Activated B cell treated with CpG ODN at 0.5 μM for 24 hours (primary cell): Measurements from ENCODE around the gene RXRG. TPM values are rescaled to one million over a fixed set of nuclear protein-coding genes. Genes with fewer than 3 reads are reported as not detected.

ENCODE experiments used
- ATAC-seq: fragments of 200-7000 bp; cut with Tn5 transposase; one replicate; pipeline ENCODE4 v1.10.0; 2021; ENCODE audit warnings: low read depth, mild to moderate bottlenecking, moderate library complexity
- CTCF ChIA-PET: fragments of 350-600 bp; sonication (Branson Sonifier 250); formaldehyde crosslinking; loops from one replicate; lab custom pipeline; 2021; ENCODE audit warnings: antibody characterized with exemption; lab: Charles Lee
- POLR2A ChIA-PET: fragments of 350-600 bp; sonication (Branson Sonifier 250); formaldehyde crosslinking; loops from one replicate; lab custom pipeline; 2021; ENCODE audit warnings: antibody characterized with exemption; lab: Charles Lee
- DNase-seq: peaks from one replicate; pipeline ENCODE4 v3.0.0; 2022
- H3K27ac Mint-ChIP-seq: one replicate; pipeline ENCODE4 v1.8.0; 2020; ENCODE audit warnings: mixed read lengths
- H3K27me3 Mint-ChIP-seq: one replicate; pipeline ENCODE4 v1.8.0; 2021; ENCODE audit warnings: mixed read lengths
- H3K36me3 Mint-ChIP-seq: one replicate; pipeline ENCODE4 v1.8.0; 2021; ENCODE audit warnings: low read depth, mixed read lengths
- H3K4me1 Mint-ChIP-seq: one replicate; pipeline ENCODE4 v1.8.0; 2021; ENCODE audit warnings: mixed read lengths
- H3K4me3 Mint-ChIP-seq: one replicate; pipeline ENCODE4 v1.8.0; 2020; ENCODE audit warnings: mild to moderate bottlenecking, mixed read lengths
- H3K9me3 Mint-ChIP-seq: one replicate; pipeline ENCODE4 v1.8.0; 2020; ENCODE audit warnings: mixed read lengths
- intact Hi-C: fragments of 100-400 bp; cut with micrococcal nuclease; formaldehyde crosslinking; loops from one replicate; pipeline ENCODE4 v1.15.1; 2024
- total RNA-seq: library from RNA; stranded (reverse); gene quantifications from 2 replicates; pipeline ENCODE4 v1.2.3, GENCODE V29; 2022
- TF ChIP-seq, protein P1 (sequence below): fragments of 200-600 bp; IDR thresholded peaks from one replicate; pipeline ENCODE4 v1.8.0; 2022; ENCODE audit warnings: antibody characterized with exemption, mild to moderate bottlenecking

Gene RXRG
- total RNA-seq = not detected in 2 replicates

DNA sequence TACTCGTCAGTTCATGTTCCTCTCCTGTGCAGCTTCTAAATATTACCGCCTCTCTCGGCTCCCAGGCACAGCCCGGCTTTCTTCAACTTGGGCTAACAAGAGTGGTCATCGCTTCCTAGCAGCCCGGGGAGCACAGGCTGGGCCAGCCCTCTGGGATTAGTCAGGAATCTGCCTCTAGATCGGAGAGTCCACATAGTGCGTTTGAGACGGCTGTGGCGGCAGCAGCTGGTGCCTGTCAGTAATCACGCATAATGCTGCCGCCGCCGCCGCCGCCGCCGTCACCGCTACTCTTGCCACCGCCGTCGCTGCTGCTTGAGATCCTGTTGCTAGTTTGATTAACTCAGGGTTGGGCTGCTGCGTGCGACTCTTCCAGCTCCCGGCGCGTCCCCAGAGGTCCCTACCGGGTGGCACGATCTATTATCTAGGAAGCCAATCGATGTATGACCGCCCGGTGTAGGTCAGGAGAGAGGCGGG lies at the start of gene RXRG:
RXRG (minus strand) TSS at position 230 of the 474 bp plus-strand sequence. CDS start 233 bp downstream, outside the sequence.
- TF ChIP-seq, protein P1, sequence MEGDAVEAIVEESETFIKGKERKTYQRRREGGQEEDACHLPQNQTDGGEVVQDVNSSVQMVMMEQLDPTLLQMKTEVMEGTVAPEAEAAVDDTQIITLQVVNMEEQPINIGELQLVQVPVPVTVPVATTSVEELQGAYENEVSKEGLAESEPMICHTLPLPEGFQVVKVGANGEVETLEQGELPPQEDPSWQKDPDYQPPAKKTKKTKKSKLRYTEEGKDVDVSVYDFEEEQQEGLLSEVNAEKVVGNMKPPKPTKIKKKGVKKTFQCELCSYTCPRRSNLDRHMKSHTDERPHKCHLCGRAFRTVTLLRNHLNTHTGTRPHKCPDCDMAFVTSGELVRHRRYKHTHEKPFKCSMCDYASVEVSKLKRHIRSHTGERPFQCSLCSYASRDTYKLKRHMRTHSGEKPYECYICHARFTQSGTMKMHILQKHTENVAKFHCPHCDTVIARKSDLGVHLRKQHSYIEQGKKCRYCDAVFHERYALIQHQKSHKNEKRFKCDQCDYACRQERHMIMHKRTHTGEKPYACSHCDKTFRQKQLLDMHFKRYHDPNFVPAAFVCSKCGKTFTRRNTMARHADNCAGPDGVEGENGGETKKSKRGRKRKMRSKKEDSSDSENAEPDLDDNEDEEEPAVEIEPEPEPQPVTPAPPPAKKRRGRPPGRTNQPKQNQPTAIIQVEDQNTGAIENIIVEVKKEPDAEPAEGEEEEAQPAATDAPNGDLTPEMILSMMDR = no peak
- Mint-ChIP-seq H3K27me3 (peaks cover 35% of the 10 kb centered on the region), H3K4me3 (no peak within 1 kb of the TSS), H3K4me1 (no peaks in the 10 kb centered on the region), H3K27ac (no peak within 1 kb of the TSS), H3K36me3 (no peaks in the 10 kb centered on the region), H3K9me3 (no peaks in the 10 kb centered on the region)
- CTCF ChIA-PET = no interaction called here
- DNase-seq (no peak), ATAC-seq (no peak)
- intact Hi-C loops = no loop called here
- POLR2A ChIA-PET = no interaction called here

- intact Hi-C loops = no loop called here
- TF ChIP-seq, protein P1 = no peak
- H3K9me3 Mint-ChIP-seq = no peaks in the 10 kb centered on the region
- ATAC-seq (no peak), DNase-seq (no peak)
- H3K4me3 Mint-ChIP-seq = no peak overlapping the region
- H3K4me1 Mint-ChIP-seq = no peaks in the 10 kb centered on the region
- ChIA-PET POLR2A (no interaction called here), CTCF (no interaction called here)
- no peak overlapping the region for H3K27ac Mint-ChIP-seq
- H3K36me3 Mint-ChIP-seq = no peaks in the 10 kb centered on the region
- H3K27me3 Mint-ChIP-seq = peaks cover 17% of the 10 kb centered on the region
Measured at GRCh38 chr1:165492845-165493373, 48.0 kb upstream of the RXRG start.

- TF ChIP-seq, protein P1 = no peak
- DNase-seq = no peak
- Mint-ChIP-seq H3K36me3 (no peaks in the 10 kb centered on the region), H3K4me3 (no peak overlapping the region), H3K9me3 (no peaks in the 10 kb centered on the region), H3K27ac (no peak overlapping the region), H3K4me1 (no peaks in the 10 kb centered on the region), H3K27me3 (peaks cover 19% of the 10 kb centered on the region)
- ChIA-PET POLR2A (no interaction called here), CTCF (no interaction called here)
- intact Hi-C loops = no loop called here
- ATAC-seq = no peak
Measured at GRCh38 chr1:165490175-165490574, 45.2 kb upstream of the RXRG start.

DNA sequence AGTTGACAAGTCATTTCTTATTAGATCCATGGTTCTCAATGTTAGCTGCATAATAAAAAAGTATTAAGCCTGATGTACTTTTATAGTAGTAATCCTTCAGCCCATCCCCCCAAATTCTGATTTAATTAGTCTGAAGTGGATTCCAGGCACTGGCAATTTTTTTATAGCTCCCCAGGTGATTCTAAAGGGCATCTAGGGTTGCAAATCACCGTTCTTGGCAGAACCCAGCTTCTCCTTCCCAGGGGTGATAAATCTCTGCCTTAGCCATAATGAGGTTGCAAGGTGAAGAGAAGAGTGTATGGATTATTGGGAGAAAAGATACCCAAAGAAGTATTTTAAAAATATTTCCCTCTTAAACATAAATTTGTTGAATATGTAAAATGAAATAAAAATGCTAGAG lies 43.0 kb upstream of the RXRG start:
- H3K4me1 Mint-ChIP-seq = no peaks in the 10 kb centered on the region
- H3K36me3 Mint-ChIP-seq = no peaks in the 10 kb centered on the region
- no peak for ATAC-seq
- peaks cover 15% of the 10 kb centered on the region for H3K27me3 Mint-ChIP-seq
- DNase-seq = no peak
- POLR2A ChIA-PET = no interaction called here
- no peak overlapping the region for H3K27ac Mint-ChIP-seq
- TF ChIP-seq, protein P1 = no peak
- H3K9me3 Mint-ChIP-seq = no peaks in the 10 kb centered on the region
- no peak overlapping the region for H3K4me3 Mint-ChIP-seq
- intact Hi-C loops = no loop called here
- CTCF ChIA-PET = no interaction called here

GRCh38 chr1:165486663-165487062 lies 41.7 kb upstream of the RXRG start:
- Mint-ChIP-seq H3K4me3 (no peak overlapping the region), H3K27me3 (peaks cover 18% of the 10 kb centered on the region), H3K27ac (no peak overlapping the region), H3K4me1 (no peaks in the 10 kb centered on the region), H3K9me3 (no peaks in the 10 kb centered on the region), H3K36me3 (no peaks in the 10 kb centered on the region)
- no peak for DNase-seq
- intact Hi-C loops = no loop called here
- no peak for ATAC-seq
- POLR2A ChIA-PET = no interaction called here
- TF ChIP-seq, protein P1 = no peak
- CTCF ChIA-PET = no interaction called here
